Upper lobe of left lung (tissue), 6 donors: ENCODE results near the gene TTC7B. TPM values are rescaled to one million over a fixed set of nuclear protein-coding genes. Genes with fewer than 3 reads are reported as not detected.

Experiments
- ATAC-seq, 2 donors: fragments of 200-7000 bp; cut with Tn5 transposase; one replicate each; pipeline ENCODE4 v1.9.1; 2022; ENCODE audit warnings: mild to moderate bottlenecking in 2 of 2, moderate library complexity in 2 of 2; ENCODE audit not compliant: low FRiP score in 2 of 2
- DNase-seq, 2 donors: peaks; one replicate each; pipeline ENCODE4 v3.0.0-alpha.2; 2019 to 2020
- H3K27ac ChIP-seq, 4 donors: fragments of 200-600 bp; sonication (generic); one replicate each; pipeline ENCODE4 v1.5.1; 2016 to 2019
- H3K27me3 ChIP-seq, 4 donors: fragments of 200-600 bp; sonication (generic); one replicate each; pipeline ENCODE4 v1.5.1; 2017 to 2019
- H3K36me3 ChIP-seq, 4 donors: fragments of 200-600 bp; sonication (generic); one replicate each; pipeline ENCODE4 v1.5.1; 2016 to 2019
- H3K4me1 ChIP-seq, 4 donors: fragments of 200-600 bp; sonication (generic); one replicate each; pipeline ENCODE4 v1.5.1; 2018 to 2019
- H3K4me3 ChIP-seq, 4 donors: fragments of 200-600 bp; sonication (generic); one replicate each; pipeline ENCODE4 v1.5.1; 2017 to 2019; ENCODE audit warnings: mild to moderate bottlenecking in 2 of 4, moderate library complexity in 1 of 4
- H3K9me3 ChIP-seq, 4 donors: fragments of 200-600 bp; sonication (generic); one replicate each; pipeline ENCODE4 v1.5.1; 2018 to 2019
- EP300 ChIP-seq, 4 donors: sonication (generic); formaldehyde crosslinking; IDR thresholded peaks; one replicate each; pipeline ENCODE4 v1.5.1; 2017; ENCODE audit warnings: antibody characterized with exemption in 4 of 4, control low read depth in 2 of 4
- POLR2A ChIP-seq, 4 donors: fragments of 450-650 bp; IDR thresholded peaks; one replicate each; pipeline ENCODE4 v1.5.1; 2016 to 2017; ENCODE audit warnings: antibody characterized with exemption in 4 of 4, mild to moderate bottlenecking in 2 of 4
- POLR2AphosphoS5 ChIP-seq, 2 donors: sonication (generic); formaldehyde crosslinking; IDR thresholded peaks; one replicate each; pipeline ENCODE4 v1.5.1; 2017; ENCODE audit warnings: antibody characterized with exemption in 2 of 2
- WGBS, 2 donors: methylation state at CpG; one replicate each; pipeline ENCODE4 v1.1.5; 2017 to 2018; 5-methylcytosine and 5-hydroxymethylcytosine counted together
- total RNA-seq, 6 donors: library from RNA; depleted of rRNA in 4 of 6; stranded (reverse); fragments of >200 nt in 4 of 6; gene quantifications; one replicate each; pipeline versions ENCODE4 v1.1.0 to v1.2.1, GENCODE V29; 2016 to 2021
- TF ChIP-seq, protein P1 (sequence below), 6 experiments: fragments of 450-650 bp in 4 of 6; fragments of 200-600 bp in 2 of 6; sonication (generic) in 2 of 6; IDR thresholded peaks; one replicate each; pipeline ENCODE4 v1.5.1; 2016 to 2019; ENCODE audit warnings: antibody characterized with exemption in 6 of 6
- donor health status: DM: no; HTN: no; CAD: no; lungs with moderate emphysema.
- donor health status: DM: no; HTN: yes; CAD: no; lungs with severe emphysema.

The TTC7B gene
- total RNA-seq, 6 donors from 2014 or later = 13.5 to 87.3 (median 37.5) TPM

DNA sequence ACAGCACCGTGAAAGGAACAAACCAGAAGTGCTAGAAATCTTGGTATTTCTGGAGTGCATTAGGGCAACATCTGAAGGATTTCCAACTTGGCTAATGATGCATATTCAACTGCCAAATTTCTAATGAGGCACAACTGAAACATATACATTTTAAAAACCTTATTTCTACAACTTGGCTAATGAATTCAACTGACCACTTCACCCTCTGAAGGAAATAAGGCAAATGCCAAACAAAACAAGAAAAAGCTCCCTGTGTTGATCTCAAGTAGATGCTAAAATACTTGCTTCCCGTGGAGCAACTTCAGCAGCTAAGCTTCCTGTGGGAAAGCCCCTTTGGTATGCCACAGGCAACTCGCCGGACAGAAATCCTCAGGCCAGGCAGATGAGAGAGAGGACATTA is 167.1 kb downstream of the TTC7B start:
- DNase-seq (no peak), ATAC-seq (no peak)
- no peaks in the 10 kb centered on the region for H3K9me3 ChIP-seq
- no peak overlapping the region for H3K27ac ChIP-seq
- H3K36me3 ChIP-seq = peaks cover 0 to 20% (median 2%) of the 10 kb centered on the region in 4 donors
- H3K4me3 ChIP-seq = no peak overlapping the region
- H3K27me3 ChIP-seq = no peaks in the 10 kb centered on the region
- 36 to 47% methylated on average over 4 of the region's 4 CpGs for WGBS, 2 donors
- H3K4me1 ChIP-seq = peaks cover 12 to 24% (median 18%) of the 10 kb centered on the region in 4 donors
- no peak for TF ChIP-seq POLR2AphosphoS5 (IDR thresholded peaks at IDR 0.05)
- TF ChIP-seq POLR2A (IDR thresholded peaks at IDR 0.05) = no peak
- TF ChIP-seq, protein P1, sequence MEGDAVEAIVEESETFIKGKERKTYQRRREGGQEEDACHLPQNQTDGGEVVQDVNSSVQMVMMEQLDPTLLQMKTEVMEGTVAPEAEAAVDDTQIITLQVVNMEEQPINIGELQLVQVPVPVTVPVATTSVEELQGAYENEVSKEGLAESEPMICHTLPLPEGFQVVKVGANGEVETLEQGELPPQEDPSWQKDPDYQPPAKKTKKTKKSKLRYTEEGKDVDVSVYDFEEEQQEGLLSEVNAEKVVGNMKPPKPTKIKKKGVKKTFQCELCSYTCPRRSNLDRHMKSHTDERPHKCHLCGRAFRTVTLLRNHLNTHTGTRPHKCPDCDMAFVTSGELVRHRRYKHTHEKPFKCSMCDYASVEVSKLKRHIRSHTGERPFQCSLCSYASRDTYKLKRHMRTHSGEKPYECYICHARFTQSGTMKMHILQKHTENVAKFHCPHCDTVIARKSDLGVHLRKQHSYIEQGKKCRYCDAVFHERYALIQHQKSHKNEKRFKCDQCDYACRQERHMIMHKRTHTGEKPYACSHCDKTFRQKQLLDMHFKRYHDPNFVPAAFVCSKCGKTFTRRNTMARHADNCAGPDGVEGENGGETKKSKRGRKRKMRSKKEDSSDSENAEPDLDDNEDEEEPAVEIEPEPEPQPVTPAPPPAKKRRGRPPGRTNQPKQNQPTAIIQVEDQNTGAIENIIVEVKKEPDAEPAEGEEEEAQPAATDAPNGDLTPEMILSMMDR (IDR thresholded peaks at IDR 0.05) = no peak
- TF ChIP-seq EP300 (IDR thresholded peaks at IDR 0.05) = no peak

DNA sequence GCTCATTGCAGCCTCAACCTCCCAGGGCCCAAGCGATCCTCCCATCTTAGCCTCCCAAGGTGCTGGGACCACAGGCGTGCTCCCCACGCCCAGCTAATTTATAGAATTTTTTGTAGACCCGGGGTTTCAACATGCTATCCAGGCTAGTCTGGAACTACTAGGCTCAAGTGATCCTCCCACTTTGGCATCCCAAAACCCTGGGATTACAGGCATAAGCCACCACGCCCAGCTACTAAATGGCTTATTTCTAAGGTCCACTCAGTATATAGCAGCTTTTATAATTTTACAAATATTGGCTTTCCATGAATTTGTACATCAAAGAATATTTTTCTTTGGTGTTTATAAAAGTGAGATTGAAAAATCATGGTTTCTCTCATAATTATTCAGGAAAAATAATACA is 167.8 kb downstream of the TTC7B start:
- no peak overlapping the region for H3K4me3 ChIP-seq
- H3K9me3 ChIP-seq = no peaks in the 10 kb centered on the region
- ATAC-seq (no peak), DNase-seq (no peak)
- TF ChIP-seq POLR2A (IDR thresholded peaks at IDR 0.05) (no peak), EP300 (IDR thresholded peaks at IDR 0.05) (no peak), POLR2AphosphoS5 (IDR thresholded peaks at IDR 0.05) (no peak)
- TF ChIP-seq, protein P1 (IDR thresholded peaks at IDR 0.05) = no peak
- peaks cover 0 to 20% (median 2%) of the 10 kb centered on the region in 4 donors for H3K36me3 ChIP-seq
- no peak overlapping the region for H3K27ac ChIP-seq
- H3K4me1 ChIP-seq = peaks cover 12 to 24% (median 18%) of the 10 kb centered on the region in 4 donors
- H3K27me3 ChIP-seq = no peaks in the 10 kb centered on the region
- 94 to 97% methylated on average over 5 of the region's 5 CpGs for WGBS, 2 donors

DNA sequence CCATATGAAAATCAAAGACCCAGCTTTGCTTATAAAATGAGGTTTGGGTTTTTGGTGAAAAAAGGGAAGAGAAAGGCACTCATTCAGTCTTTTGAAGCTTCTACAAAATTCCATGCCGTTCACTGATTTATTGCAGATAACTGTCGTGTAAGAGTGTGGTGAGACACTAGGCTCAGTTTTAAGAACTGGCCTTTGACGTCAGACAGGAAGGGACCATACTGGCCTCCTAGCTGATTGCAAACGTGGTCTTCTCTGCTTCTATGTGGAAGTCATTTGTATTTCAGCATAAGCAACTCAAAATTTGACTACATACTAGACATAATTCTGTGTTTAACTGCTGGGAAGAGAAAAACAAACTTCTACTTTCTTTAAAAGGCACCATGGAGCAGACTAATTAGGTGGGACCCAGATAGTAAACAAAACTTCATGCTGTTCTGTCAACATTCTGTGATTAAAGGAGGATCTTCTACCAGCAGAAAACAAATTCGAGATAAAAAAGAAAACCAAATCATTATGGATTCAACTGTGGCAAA is 168.7 kb downstream of the TTC7B start:
- no peaks in the 10 kb centered on the region for H3K27me3 ChIP-seq
- ATAC-seq (no peak), DNase-seq (no peak)
- WGBS, 2 donors = 49 to 57% methylated on average over 5 of the region's 5 CpGs
- no peak overlapping the region for H3K4me3 ChIP-seq
- no peaks in the 10 kb centered on the region for H3K9me3 ChIP-seq
- peaks cover 12 to 24% (median 18%) of the 10 kb centered on the region in 4 donors for H3K4me1 ChIP-seq
- peaks cover 0 to 20% (median 0%) of the 10 kb centered on the region in 4 donors for H3K36me3 ChIP-seq
- H3K27ac ChIP-seq = no peak overlapping the region
- TF ChIP-seq POLR2AphosphoS5 (IDR thresholded peaks at IDR 0.05) (no peak), POLR2A (IDR thresholded peaks at IDR 0.05) (no peak), EP300 (IDR thresholded peaks at IDR 0.05) (no peak)
- TF ChIP-seq, protein P1 (IDR thresholded peaks at IDR 0.05) = no peak

DNA sequence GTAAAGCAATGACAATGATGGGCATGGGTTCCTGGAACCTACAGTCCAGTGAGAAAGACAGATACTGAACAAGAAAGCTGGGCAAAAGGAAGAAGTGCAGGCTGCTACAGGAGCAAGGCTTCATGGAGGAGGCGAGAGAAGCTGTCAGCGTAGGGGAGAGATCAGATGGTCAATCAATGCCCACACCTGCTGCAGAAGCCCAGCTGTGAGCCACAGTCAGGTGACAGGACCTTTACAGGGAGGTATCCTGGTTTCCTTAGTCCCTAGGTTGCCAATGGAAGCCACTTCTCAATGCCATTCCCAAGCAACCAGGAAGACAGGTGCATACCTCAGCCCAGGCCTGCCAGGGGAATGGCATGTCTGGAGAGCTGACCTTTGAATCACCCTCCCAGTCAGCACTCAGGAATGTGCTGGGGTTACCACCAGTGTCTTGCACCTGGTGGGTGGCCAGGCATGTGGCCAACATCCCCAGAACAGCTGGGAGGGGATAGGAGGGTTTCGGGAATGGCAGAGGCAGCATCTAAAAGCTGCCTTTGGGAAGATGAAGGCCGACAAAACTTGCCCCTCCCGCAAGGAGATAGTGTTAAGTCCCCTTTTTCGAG is 170.3 kb downstream of the TTC7B start:
- ATAC-seq = peak in 1 of 2 donors; percentile 76
- no peak for DNase-seq
- TF ChIP-seq EP300 (IDR thresholded peaks at IDR 0.05) (no peak), POLR2A (IDR thresholded peaks at IDR 0.05) (no peak), POLR2AphosphoS5 (IDR thresholded peaks at IDR 0.05) (no peak)
- TF ChIP-seq, protein P1 (IDR thresholded peaks at IDR 0.05) = no peak
- Histone ChIP-seq H3K9me3 (no peaks in the 10 kb centered on the region), H3K27me3 (no peaks in the 10 kb centered on the region), H3K27ac (peak overlapping the region in 1 of 4 donors; percentile 14), H3K4me1 (peaks cover 12 to 29% (median 18%) of the 10 kb centered on the region in 4 donors), H3K4me3 (no peak overlapping the region), H3K36me3 (peaks cover 0 to 17% (median 0%) of the 10 kb centered on the region in 4 donors)
- WGBS, 2 donors = 89 to 90% methylated on average over 6 of the region's 6 CpGs
